SU-DHL-6 (cell line): ENCODE measurements around the gene THAP12.

Experiments used
- H2AFZ ChIP-seq: fragments of 200-600 bp; sonication (generic); 2 replicates; pipeline ENCODE4 v1.6.1; 2014; ENCODE audit warnings: low read depth, mild to moderate bottlenecking, moderate library complexity, mixed read lengths, antibody characterized with exemption, low read length; ENCODE audit not compliant: severe bottlenecking
- H3F3A ChIP-seq: fragments of 200-600 bp; shearing (Covaris generic); 2 replicates; pipeline ENCODE4 v1.6.0; 2016; ENCODE audit warnings: antibody characterized with exemption, mild to moderate bottlenecking; ENCODE audit not compliant: insufficient read depth
- H3K27ac ChIP-seq: fragments of 200-600 bp; sonication (generic); 2 replicates; pipeline ENCODE4 v1.5.1; 2016; ENCODE audit warnings: low read depth, mild to moderate bottlenecking, low read length, moderate library complexity, mixed read lengths
- H3K27me3 ChIP-seq: fragments of 200-600 bp; sonication (generic), shearing (Covaris generic); 2 replicates; pipeline ENCODE4 v1.6.0; 2014; ENCODE audit warnings: mild to moderate bottlenecking, low read length
- H3K36me3 ChIP-seq: fragments of 200-600 bp; sonication (generic); 2 replicates; pipeline ENCODE4 v1.6.1; 2014; ENCODE audit warnings: mild to moderate bottlenecking, low read length, mixed read lengths
- H3K4me2 ChIP-seq: fragments of 300-600, 200-600 bp; shearing (Covaris generic), sonication (generic); 2 replicates; pipeline ENCODE4 v1.6.0; 2014; ENCODE audit warnings: low read length, low read depth, mild to moderate bottlenecking; ENCODE audit not compliant: poor library complexity, severe bottlenecking
- H3K4me3 ChIP-seq: fragments of 200-600 bp; sonication (generic); 2 replicates; pipeline ENCODE4 v1.5.1; 2014; ENCODE audit warnings: antibody characterized with exemption, low read length, mild to moderate bottlenecking, mixed read lengths; ENCODE audit not compliant: insufficient read depth, poor library complexity, severe bottlenecking
- H3K79me2 ChIP-seq: fragments of 200-600 bp; sonication (generic); 2 replicates; pipeline ENCODE4 v1.6.1; 2014; ENCODE audit warnings: mild to moderate bottlenecking, low read length, moderate library complexity; ENCODE audit not compliant: insufficient read depth
- H3K9ac ChIP-seq: fragments of 200-600 bp; sonication (generic); 2 replicates; pipeline ENCODE4 v1.7.0; 2014; ENCODE audit warnings: mild to moderate bottlenecking, low read length
- H3K9me2 ChIP-seq: fragments of 200-600 bp; sonication (generic); replicated peaks from 2 replicates; pipeline ENCODE4 v1.6.1; 2014; ENCODE audit warnings: low read length; ENCODE audit not compliant: insufficient read depth
- H3K9me3 ChIP-seq: fragments of 200-600 bp; sonication (generic); 2 replicates; pipeline ENCODE4 v1.6.1; 2014; ENCODE audit warnings: low read length, mixed read lengths; ENCODE audit not compliant: insufficient read depth
- H4K20me1 ChIP-seq: fragments of 200-600 bp; sonication (generic); 2 replicates; pipeline ENCODE4 v1.6.1; 2014; ENCODE audit warnings: low read depth, mild to moderate bottlenecking, antibody characterized with exemption, low read length, moderate library complexity, mixed read lengths
- CTCF ChIP-seq: fragments of 200-600 bp; sonication (generic); IDR thresholded peaks from one replicate; pipeline ENCODE4 v1.5.1; 2017; ENCODE audit warnings: antibody characterized with exemption, mild to moderate bottlenecking, low read length, moderate library complexity; ENCODE audit not compliant: insufficient read depth, poor library complexity, severe bottlenecking
- EZH2phosphoT487 ChIP-seq: fragments of 200-600 bp; sonication (generic), shearing (Covaris generic); conservative IDR thresholded peaks from 2 replicates; pipeline ENCODE4 v1.6.1; 2018; ENCODE audit warnings: mild to moderate bottlenecking, antibody characterized with exemption, low read length, moderate library complexity, mixed read lengths

THAP12 gene, protein sequence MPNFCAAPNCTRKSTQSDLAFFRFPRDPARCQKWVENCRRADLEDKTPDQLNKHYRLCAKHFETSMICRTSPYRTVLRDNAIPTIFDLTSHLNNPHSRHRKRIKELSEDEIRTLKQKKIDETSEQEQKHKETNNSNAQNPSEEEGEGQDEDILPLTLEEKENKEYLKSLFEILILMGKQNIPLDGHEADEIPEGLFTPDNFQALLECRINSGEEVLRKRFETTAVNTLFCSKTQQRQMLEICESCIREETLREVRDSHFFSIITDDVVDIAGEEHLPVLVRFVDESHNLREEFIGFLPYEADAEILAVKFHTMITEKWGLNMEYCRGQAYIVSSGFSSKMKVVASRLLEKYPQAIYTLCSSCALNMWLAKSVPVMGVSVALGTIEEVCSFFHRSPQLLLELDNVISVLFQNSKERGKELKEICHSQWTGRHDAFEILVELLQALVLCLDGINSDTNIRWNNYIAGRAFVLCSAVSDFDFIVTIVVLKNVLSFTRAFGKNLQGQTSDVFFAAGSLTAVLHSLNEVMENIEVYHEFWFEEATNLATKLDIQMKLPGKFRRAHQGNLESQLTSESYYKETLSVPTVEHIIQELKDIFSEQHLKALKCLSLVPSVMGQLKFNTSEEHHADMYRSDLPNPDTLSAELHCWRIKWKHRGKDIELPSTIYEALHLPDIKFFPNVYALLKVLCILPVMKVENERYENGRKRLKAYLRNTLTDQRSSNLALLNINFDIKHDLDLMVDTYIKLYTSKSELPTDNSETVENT

GRCh38 chr11:76380977-76381719, at the start of gene THAP12, which contains the start of gene GVQW3:
THAP12 (minus strand) TSS chr11:76381132; CDS start chr11:76380836, 296 bp downstream.
GVQW3 (plus strand) TSS chr11:76381323; CDS start chr11:76381829, 506 bp downstream.
- no peaks in the 10 kb centered on the region for H3K36me3 ChIP-seq
- TF ChIP-seq CTCF: no peak
- no peak for TF ChIP-seq EZH2phosphoT487
- no peaks in the 10 kb centered on the region for H3K27me3 ChIP-seq
- no peaks in the 10 kb centered on the region for H3K9me3 ChIP-seq
- H3K79me2 ChIP-seq: peaks cover 51% of the 10 kb centered on the region
- H4K20me1 ChIP-seq: peaks cover 11% of the 10 kb centered on the region; the same call in 1 of the 2 replicates
- H3K9me2 ChIP-seq: no peaks in the 10 kb centered on the region
- H3F3A ChIP-seq: 0 out of 2 replicates have a peak, but pooled peaks cover 3% of the 10 kb centered on the region
- H3K4me2 ChIP-seq: peak within 1 kb of the TSS; percentile 93
- H3K4me3 ChIP-seq: peak within 1 kb of the TSS; percentile 99
- peak within 1 kb of the TSS; percentile 85 for H2AFZ ChIP-seq
- H3K27ac ChIP-seq: peak within 1 kb of the TSS; percentile 75
- peak within 1 kb of the TSS; percentile 83 for H3K9ac ChIP-seq

DNA sequence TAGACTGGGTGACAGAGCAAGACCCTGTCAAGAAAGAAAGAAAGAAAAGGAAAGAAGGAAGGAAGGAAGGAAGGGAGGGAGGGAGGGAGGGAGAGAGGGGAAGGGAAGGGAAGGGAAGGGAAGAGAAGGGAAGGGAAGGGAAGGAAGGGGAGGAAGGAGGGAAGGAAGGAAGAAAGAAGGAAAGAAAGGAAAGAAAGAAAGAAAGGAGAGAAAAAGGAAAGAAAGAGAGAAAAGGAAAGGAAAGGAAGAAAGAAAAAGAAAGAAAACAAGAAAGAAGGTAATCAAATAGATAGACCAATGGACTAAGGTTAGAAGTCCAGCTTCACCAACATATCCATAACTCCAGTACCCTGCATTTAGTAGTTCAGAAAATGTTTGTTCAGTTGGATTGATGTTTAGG, 45.7 kb upstream of the THAP12 start:
- Histone ChIP-seq H3K79me2 (no peaks in the 10 kb centered on the region), H3K27ac (no peak overlapping the region), H3K9ac (no peak overlapping the region), H3F3A (no peaks in the 10 kb centered on the region), H3K4me3 (no peak overlapping the region), H3K27me3 (no peaks in the 10 kb centered on the region), H4K20me1 (no peaks in the 10 kb centered on the region), H3K9me2 (no peaks in the 10 kb centered on the region), H3K36me3 (no peaks in the 10 kb centered on the region), H3K9me3 (no peaks in the 10 kb centered on the region), H3K4me2 (no peak overlapping the region), H2AFZ (no peak overlapping the region)
- TF ChIP-seq EZH2phosphoT487: no peak
- TF ChIP-seq CTCF: no peak

DNA sequence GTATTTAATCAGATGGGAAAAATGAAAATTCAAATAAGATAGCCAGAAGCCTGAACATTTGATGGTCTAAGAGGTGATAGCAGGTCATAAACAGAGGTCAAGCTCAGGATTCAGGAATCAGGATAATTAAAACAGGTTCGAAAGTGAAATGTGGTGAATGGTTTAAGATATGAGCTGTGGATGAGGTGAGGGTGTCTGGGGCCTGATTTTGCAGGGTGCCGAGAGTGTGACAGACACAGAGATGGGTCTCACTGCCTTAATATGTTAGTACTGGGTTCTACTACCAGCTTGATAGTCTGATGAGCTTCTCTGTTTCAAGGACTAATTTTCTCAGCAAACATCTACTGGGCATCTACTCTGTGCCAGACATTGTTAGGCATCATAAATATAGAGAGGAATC, 44.0 kb upstream of the THAP12 start:
- no peak overlapping the region for H3K27ac ChIP-seq
- no peaks in the 10 kb centered on the region for H3K36me3 ChIP-seq
- no peaks in the 10 kb centered on the region for H3K9me3 ChIP-seq
- TF ChIP-seq CTCF (no peak), EZH2phosphoT487 (no peak)
- H2AFZ ChIP-seq: no peak overlapping the region
- no peaks in the 10 kb centered on the region for H3K79me2 ChIP-seq
- H4K20me1 ChIP-seq: no peaks in the 10 kb centered on the region
- no peak overlapping the region for H3K4me3 ChIP-seq
- no peaks in the 10 kb centered on the region for H3K9me2 ChIP-seq
- no peak overlapping the region for H3K4me2 ChIP-seq
- H3K27me3 ChIP-seq: no peaks in the 10 kb centered on the region
- no peak overlapping the region for H3K9ac ChIP-seq
- no peaks in the 10 kb centered on the region for H3F3A ChIP-seq
